BJ (cell line): ENCODE measurements around the gene APBB2. TPM values are rescaled to one million over a fixed set of nuclear protein-coding genes. Genes with fewer than 3 reads are reported as not detected.

ENCODE experiments used
- CTCF ChIA-PET: fragments of 350-600 bp; formaldehyde crosslinking; extraction: SDS; loops from one replicate; lab custom pipeline; 2021; ENCODE audit warnings: antibody characterized with exemption, inconsistent platforms; lab: Yijun Ruan, JAX
- POLR2A ChIA-PET: fragments of 300-600 bp; sonication (Branson Sonifier 250); formaldehyde crosslinking; extraction: SDS; loops from one replicate; lab custom pipeline; 2021; ENCODE audit warnings: antibody characterized with exemption; lab: Charles Lee
- DNase-seq: peaks from one replicate; pipeline ENCODE4 v3.0.0-alpha.2; 2011; ENCODE audit warnings: low read depth
- H3K27me3 ChIP-seq: 2 replicates; pipeline ENCODE4 v1.6.0; 2011; ENCODE audit warnings: low read length; ENCODE audit not compliant: control insufficient read depth, insufficient read depth
- H3K36me3 ChIP-seq: 2 replicates; pipeline ENCODE4 v1.5.1; 2011; ENCODE audit warnings: low read length; ENCODE audit not compliant: control insufficient read depth, insufficient read depth
- H3K4me3 ChIP-seq: 2 replicates; pipeline ENCODE4 v1.5.1; 2011; ENCODE audit warnings: low read depth, mild to moderate bottlenecking, control low read depth, low read length
- CTCF ChIP-seq: IDR thresholded peaks from 2 replicates; pipeline ENCODE4 v1.5.1; 2011; ENCODE audit warnings: low read depth, mild to moderate bottlenecking, control low read depth, inconsistent platforms, low read length, moderate library complexity; ENCODE audit not compliant: insufficient read depth
- polyA plus RNA-seq: library from polyadenylated mRNA; depleted of rRNA; stranded (reverse); fragments of >200 nt; gene quantifications from 2 replicates; pipeline ENCODE4 v1.2.3, GENCODE V29; 2011

APBB2 gene
- polyA plus RNA-seq, 1 experiment: 50.3 TPM

- DNase-seq: no peak
- no peak for TF ChIP-seq CTCF
- H3K36me3 ChIP-seq: peaks cover under 1% of the 10 kb centered on the region
- no peaks in the 10 kb centered on the region for H3K27me3 ChIP-seq
- ChIA-PET CTCF (interaction anchor here (1.4 kb wide), 1 partner anchor 69 kb away, joined by 3 read pairs; the partner anchor contains the start of gene APBB2), POLR2A (no interaction called here)
- no peak overlapping the region for H3K4me3 ChIP-seq
These were observed 68.7 kb downstream of the APBB2 start for GRCh38 chr4:41145571-41146078.

GRCh38 chr4:41144812-41145211 lies 69.5 kb downstream of the APBB2 start:
- Histone ChIP-seq H3K27me3 (no peaks in the 10 kb centered on the region), H3K4me3 (no peak overlapping the region), H3K36me3 (peaks cover 2% of the 10 kb centered on the region)
- ChIA-PET CTCF (interaction anchor here (1.5 kb wide), 1 partner anchor 169 kb away, joined by 6 read pairs; no protein-coding TSS in a partner anchor), POLR2A (no interaction called here)
- no peak for TF ChIP-seq CTCF
- DNase-seq: no peak

GRCh38 chr4:41144040-41144379 lies 70.3 kb downstream of the APBB2 start:
- POLR2A ChIA-PET: no interaction called here

GRCh38 chr4:41143311-41144039 lies 70.9 kb downstream of the APBB2 start:
- Histone ChIP-seq H3K4me3 (no peak overlapping the region), H3K27me3 (no peaks in the 10 kb centered on the region), H3K36me3 (peaks cover 2% of the 10 kb centered on the region)
- DNase-seq: peak; percentile 94
- no peak for TF ChIP-seq CTCF
- CTCF ChIA-PET: interaction anchor here (0.7 to 1.7 kb wide), 8 partner anchors 17 to 167 kb away, joined by 3 to 6 read pairs (median 4); no protein-coding TSS in a partner anchor
- POLR2A ChIA-PET: interaction anchor here (1.0 kb wide), 1 partner anchor 73 kb away, joined by 6 read pairs; no protein-coding TSS in a partner anchor

More at GRCh38 chr4:41144040-41144379, 70.3 kb downstream of the APBB2 start:
- no peak for TF ChIP-seq CTCF
- Histone ChIP-seq H3K36me3 (peaks cover 2% of the 10 kb centered on the region), H3K27me3 (no peaks in the 10 kb centered on the region), H3K4me3 (no peak overlapping the region)
- DNase-seq: no peak
- CTCF ChIA-PET: interaction anchor here (0.7 to 1.7 kb wide), 6 partner anchors 16 to 168 kb away, joined by 3 to 6 read pairs (median 4); no protein-coding TSS in a partner anchor
